Epidermal melanocyte (primary cell): ENCODE measurements around the gene SCT.
A peak's percentile ranks its signal among the peaks of the same experiment; 100 is the strongest.

Experiments used
- DNase-seq: peaks from one replicate; pipeline ENCODE4 v3.0.0; 2011; ENCODE audit warnings: low spot score; ENCODE audit not compliant: insufficient read length

The SCT gene

DNA sequence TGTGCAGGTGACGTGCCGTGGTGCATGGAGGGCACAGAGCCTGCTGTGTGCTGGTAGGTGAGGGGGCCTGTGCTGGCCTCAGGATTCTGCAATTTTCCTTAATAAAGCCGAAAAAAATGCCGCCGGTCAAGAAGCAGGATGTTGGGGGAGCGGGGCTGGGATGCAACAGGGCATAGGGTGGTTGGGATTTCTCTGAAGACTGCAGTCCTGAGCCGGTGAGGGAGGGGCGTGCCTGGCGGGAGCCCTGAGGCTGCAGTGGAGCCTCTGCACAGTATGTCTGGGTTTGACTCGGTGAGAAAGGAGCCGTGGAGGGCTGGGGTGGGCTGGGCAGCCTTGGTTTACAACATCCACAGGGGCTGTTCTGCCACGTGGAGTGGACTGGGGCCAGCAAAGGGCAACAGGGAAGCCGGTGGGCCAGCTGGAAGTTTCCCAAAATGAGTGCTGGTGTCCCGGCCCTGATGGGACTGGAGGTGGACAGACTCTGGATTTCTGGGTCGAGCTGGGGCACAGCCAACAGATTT, 3.6 kb downstream of the SCT start:
- no peak for DNase-seq

DNA sequence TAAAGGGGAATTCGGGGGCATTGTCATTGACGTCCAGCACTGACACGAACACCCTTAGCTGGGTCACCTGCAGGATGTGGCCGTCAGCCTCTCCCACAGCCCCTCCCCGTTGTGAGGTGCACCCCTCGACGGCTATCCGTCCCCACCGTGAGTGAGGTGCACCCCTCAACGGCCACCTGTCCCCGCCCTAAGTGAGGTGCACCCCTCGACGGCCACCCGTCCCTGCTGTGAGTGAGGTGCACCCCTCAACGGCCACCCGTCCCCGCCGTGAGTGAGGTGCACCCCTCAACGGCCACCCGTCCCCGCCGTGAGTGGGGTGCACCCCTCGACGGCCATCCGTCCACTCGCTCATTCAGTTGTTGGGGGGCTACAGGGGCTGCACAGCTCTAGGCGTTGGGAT, 5.1 kb downstream of the SCT start:
- no peak for DNase-seq

DNA sequence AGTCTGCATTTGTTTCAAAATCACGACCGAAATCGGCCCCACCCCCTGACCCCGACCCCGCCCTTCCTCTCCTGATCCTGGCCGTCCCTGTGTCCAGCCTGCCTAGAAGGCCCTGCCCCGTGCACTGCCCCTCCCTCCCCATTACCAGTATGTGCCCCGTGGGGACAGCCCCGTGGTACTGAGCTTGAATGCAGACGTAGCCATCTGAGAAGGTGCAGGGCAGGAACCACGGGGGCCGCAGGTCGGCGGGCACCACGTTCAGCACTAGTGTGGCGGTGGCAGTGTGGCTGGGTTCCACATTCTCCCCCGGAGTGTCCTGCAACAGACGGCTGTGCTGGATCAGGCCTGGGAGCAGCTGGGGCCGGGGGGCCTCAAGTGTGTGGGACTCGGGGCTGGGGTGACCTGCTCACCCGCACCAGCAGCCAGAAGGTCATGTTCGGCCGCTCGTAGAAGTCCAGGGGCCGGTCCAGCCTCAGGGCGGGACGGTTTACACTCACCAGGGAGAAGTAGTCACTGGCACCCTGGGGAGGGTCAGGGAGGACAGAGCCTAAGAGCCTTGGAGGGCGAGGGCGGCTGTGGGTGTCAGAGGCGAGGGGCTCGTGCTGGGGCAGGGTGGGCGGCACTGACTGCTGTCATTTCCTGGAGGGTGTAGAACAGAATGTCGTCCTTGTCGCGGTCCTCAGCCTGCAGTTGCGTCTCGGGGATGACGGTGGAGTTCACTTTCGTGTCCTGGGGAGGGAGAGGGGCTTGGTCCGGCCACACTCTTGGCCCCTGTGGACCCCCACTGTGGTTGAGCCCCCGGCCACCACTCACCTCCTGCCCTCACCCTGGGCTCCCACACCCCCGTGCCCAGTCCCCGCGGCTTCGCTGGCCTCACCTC, 5.8 kb downstream of the SCT start:
- DNase-seq: no peak

DNA sequence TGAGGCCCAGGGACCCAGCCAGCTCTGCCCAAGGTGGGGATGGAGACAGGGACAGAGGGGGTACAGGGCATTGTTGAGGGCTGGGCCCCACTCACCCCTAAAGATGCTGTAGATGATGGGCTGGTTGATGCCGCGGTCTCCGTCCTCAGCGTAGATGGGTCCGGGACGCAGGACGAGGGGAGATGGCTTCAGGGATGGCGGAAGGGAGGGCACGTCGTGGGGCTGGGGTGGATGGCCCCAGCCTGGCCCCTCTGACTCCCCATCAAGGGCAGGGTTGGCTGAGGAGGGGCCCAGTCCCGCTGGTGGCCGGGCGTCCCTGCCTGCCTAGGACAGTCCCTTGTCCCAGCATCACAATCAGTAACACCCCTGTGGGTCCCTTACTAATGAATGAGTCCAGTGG, 6.8 kb downstream of the SCT start:
- no peak for DNase-seq

DNA sequence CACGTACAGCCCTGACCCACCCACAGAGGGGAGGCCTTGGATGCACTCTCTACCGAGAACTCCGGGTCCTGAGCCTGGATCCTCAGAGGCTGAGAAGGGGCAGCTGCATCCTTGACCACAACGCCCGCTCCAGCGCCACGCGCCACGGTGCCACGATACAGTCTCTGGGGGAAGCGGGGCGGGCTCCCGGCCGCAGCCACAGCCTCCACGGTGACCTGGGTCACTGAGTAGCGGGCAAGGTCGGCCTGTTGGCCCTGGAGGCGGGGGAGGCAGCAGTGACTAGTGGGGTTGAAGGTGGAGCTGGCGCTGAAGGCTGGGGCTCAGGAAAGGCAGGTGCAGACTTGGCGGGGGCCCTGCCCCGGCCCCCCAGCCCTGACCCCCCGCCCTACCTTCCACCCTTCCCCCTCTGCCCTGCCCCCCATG, 7.3 kb downstream of the SCT start:
- DNase-seq: no peak

DNA sequence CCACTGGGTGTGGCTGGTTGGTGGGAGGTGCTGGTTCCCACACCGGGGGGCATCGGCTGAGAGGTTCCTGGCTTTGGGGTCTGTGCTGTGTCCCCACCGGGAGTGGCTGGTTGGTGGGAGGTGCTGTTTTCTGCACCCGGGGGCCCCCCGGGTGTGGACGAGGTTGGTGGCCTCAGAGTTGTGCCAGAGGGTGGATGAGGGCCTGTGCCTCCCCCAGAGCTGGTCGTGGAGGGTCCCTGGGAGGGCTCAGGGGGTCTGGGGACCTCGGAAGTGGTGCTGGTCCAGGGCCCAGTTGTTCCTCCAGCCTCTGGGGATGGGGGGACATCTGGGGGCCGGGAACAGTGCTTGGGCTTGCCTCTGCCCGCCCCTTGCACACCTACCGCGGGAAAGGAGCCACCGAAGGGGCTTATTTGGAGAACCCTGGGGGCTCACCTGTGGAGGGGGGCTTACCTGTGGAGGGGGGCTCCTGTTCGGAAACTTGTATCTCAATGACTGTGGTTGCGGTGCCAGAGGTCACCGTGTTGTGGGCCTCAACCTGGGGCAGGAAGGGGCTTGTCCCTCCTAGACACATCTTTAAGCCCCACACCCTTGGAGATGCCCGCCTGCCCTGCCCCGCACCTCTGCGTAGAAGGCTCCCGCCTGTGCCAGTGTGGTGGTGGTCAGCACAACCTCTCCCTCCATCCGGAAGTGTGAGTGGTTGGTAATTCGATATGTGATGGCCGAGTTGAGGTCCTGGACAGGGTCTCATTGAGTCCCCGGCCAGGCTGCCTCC, 7.9 kb downstream of the SCT start:
- DNase-seq: no peak

DNA sequence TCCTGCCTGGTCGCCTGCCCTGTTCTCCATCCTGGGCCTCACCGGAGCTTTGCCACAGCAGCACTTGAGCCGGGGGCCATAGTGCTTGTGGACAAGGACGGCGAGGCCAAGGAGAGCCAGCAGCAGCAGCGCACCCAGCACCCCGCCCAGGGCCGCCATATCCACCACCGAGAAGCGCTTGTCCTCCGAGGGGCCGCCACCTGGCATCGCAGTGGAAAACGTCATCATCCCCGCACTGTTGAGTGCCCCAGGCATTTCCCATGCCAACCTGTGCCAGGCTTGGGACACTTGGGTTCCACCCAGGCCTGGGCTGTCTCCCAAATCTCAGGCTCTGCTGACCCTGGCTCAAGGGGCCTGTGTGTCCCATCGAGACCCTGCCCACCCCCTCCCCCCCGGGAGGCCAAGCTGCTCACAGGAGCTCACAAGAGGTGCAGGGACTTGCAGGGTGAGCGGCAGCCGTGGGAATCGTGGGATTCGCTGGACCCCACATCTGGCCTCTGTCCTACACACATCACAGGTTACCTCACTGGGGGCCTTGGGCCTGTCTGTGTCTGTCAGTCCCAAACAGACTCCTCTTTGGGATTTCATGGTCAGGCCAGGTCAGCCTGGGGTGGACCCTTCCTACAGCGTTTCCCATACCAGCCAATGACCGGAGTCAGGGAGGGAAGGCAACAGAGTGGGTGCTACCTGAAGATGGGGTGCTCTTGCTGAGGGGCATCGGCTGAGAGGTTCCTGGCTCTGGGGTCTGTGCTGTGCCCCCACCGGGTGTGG, 8.9 kb downstream of the SCT start:
- DNase-seq: no peak

DNA sequence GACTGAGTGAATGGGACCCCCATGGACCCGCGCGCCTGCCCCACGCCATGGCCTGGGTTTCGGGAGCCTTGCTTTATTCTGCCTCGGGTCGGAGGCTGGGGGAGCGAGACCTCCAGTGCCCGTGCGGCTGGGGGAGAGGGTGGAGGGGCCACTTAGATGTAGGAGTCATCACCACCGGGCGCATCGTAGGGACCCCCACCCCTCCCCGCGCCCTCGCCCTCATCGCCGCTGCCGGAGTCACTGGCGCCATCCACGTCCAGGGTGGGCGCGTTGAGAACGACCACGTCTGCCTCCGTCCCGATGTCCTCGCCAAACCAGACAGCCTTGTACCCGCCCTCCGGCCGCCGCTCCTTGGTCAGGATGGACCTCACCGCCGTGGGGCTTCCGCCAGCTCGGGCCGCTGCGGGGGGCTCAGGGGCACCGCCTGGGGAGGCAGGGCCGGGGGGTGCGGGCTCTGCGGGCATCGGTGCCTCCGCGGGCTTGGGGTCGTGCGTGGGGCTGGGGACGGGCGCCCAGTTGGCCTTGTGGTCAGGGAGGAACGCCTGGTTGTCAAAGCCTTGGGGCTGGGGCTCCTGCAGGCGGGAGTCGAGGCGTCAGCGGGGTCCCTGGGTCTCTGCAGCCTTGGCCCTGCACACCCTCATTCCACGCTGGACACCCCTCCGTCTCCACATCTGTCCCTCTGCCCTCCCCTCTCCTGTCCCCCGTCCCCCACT, 9.6 kb downstream of the SCT start:
- no peak for DNase-seq

DNA sequence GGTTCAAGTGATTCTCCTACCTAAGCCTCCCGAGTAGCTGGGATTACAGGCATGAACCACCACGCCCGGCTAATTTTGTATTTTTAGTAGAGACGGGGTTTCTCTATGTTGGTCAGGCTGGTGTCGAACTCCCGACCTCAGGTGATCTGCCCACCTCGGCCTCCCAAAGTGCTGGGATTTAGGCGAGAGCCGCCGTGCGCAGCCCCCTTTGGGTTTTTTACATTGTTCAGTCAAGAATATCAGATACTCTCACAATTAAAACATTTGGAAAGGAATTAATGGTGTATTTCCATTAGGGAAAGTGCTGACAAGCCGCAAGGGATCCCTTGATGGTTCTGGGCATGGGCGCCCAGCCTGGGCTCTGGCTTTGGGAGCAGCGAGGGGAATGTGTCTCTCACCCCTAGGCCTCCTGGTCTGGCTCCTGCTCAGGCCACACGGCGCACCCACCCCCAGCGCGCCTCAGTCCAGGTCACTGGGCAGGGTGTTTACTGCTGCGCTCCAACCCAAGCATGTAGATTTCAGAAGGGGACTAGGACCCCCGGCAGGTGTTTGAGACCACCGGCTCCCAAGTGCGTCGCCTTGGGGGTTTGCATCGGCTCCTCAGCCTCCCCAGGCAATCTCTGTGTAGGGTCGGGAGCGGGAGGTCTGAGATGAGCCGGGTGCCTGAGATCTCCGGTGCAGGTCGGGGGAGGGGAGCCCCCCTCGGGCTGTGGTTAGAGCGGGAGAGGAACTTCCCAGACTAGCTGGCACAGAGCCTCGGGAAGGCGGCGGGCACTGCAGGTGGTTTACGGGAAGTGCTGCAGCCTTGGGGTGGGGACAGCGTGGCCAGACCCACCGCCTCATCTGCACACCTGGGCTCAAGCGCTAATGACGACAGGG, 10.4 kb downstream of the SCT start:
- no peak for DNase-seq

DNA sequence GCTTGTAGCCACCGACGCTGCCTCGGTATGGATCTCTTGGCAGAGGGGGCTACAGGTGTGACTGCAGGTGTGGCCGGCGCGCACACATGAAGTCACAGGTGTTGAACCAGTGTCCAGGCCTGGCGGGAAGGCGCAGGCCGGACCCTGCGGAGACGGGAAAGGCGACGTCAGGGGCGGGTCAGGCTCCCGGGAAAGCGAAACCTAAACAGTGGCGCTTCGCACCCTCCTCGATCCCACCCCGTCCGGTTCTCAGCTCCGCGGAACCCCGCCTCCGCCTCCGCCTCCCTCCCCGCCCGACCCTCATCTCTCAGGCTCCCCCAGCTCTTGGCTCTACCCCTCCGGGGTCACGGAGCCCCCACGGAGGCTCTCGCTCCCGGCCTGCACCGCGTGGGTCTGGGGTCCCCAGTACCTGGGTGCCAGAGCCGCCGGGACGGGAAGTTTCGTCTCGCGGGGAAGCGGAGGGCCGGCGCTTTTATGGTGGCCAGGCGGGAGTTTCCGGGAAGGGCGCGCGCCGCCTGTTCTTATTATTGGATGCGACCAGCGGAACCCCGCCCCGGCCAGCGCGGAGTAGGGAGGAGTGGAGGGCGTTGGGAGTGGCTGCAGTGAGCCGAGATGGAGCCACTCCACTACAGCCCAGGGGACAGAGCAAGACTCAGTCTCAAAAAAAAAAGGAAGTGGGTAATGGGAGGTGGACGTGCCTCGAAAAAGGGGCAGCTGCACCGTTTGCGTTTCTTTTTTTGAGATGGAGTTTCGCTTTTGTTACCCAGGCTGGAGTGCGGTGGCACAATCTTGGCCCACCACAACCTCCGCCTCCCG, 11.3 kb downstream of the SCT start, which contains the start of gene IRF7:
Gene IRF7 (minus strand): TSS at position 447 of the 816 bp plus-strand sequence. CDS start 586 bp downstream, outside the sequence.
- DNase-seq: peak; percentile 98

DNA sequence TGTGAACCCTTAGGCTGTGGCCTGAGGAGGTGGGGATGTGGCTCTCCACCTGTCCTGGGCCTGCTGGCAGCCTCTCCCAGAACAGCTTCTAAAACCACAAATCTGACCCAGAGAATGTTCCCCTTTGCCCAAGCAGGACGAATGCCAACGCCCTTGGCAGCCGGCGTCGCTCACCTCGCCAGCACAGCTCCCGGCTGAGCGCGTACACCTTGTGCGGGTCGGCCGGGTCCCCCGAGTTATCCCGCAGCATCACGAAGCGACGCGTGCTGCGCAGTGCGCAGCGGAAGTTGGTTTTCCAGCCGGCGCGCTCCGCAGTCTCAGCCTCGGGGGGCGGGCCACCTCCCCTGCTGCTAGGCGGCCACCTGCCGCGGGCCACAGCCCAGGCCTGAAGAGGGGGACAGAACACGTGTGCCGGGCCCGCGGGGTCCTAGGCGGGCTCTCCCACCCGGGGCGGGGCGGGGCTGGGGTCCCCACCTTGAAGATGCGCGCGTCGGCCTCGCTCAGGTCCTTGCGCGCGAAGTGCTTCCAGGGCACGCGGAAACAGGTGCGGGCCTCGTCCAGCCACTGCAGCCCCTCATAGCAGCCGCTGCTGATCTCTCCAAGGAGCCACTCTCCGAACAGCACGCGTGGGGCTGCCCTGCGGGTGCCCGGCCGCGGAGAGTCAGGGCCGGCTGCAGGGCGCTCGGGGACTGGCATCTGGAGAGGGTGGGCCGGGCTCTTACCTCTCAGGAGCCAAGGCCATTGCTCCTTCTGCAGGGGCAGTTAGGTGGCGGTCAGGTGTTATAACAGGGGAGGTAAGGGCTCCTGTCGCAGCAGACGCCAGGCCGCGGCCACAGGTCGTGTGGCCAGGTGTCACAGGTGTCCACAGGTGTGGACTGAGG, 12.1 kb downstream of the SCT start:
- DNase-seq: no peak

DNA sequence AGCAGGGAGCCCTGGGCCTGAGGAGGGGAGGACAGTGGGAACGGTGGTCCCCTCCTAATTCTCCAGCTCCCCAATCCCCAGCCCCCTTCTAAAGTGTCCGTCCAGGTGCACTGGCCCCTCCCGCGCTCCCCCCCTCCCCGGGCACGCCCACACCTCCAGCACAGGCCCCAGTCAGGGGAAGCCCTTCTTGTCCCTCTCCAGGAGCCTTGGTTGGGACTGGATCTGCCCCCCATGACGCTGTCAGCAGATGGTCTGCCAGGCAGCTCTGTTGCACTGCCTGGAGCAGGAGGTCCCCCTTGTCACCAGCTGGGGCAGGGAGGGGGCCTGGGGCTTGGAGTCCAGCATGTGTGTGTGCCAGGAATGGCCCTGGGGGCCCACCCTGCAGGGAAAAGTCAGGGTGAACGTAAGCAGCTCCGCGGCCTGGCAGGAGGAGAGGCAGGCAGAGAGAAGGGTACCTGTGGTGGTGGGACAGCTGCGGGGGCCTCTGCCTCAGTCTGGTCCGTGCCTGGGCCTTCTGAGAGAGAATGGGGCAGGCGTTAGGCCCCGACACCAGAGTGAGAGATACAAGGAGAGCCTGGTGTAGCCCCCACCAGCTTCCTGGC, 12.9 kb downstream of the SCT start:
- no peak for DNase-seq

DNA sequence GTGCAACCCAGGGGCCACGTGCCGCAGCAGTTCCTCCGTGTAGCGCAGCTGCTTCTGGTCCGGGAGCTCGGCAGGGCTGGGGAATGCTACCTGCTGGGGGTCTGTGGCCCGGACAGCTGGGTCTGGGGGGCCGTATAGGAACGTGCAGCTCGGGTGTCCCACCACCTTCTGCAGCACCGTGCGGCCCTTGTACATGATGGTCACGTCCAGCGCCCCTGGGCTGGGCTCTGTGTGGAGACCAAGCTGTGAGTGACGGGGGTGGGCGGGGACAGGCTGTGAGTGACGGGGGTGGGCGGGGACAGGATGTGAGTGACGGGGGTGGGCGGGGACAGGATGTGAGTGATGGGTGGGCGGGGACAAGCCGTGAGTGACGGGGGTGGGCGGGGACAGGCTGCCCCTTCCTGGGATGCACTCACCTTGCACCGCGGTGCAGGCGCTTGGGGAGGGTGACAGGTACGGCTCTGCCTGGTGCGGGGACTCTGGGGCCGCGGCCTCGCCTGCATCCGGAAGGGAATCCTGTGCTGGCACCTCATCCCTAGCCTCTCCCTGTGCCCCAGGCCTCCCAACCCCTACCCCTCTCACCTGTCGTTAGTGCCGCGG, 13.5 kb downstream of the SCT start:
- no peak for DNase-seq

DNA sequence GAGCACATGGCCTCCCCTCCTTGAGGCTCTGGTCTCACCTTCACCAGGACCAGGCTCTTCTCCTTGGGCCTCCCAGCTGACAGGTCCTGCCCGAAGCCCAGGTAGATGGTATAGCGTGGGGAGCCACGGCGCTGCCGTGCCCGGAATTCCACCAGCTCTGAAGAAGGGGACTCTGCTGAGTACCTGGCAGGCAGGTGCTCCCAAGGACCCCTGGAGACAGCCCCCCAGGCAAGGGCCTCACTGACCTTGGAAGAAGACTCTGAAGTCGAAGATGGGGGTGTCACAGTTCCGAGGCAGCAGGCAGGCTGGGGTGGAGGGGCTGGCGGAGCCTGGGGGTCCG, 14.1 kb downstream of the SCT start:
- DNase-seq: no peak

DNA sequence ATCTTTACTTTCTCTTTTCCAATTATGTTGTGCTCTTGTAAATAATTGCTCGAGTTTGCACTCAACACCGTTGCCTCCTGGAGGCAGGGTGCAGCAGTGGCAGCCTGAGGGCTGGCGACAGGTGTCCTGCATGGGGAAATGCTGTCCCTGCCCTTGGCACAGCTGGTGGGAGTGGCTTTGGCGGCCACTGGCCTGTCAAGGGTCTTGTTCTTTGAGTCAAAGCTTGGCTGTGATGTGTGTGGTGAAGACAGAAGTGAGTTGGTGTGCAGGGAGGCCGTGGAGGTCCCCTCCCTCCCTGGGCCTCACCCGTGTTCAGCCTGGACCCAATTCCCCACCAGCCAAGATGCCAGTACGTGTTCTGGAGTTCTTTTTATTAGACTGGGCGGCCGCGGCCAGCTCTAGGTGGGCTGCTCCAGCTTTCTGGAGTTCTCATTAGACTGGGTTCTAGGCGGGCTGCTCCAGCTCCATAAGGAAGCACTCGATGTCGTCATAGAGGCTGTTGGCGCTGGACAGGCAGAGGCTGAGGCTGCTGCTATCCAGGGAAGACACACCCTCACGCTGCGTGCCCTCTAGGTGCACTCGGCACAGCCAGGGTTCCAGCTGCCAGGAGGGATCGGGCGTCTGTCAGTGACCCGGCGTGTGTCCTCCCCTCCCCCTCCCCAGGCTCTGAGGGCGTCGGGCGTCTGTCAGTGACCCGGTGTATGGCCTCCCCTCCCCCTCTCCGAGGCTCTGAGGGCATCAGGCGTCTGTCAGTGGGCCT, 14.6 kb downstream of the SCT start:
- no peak for DNase-seq
